IPS DF 4.7 (cell line): ENCODE data around the gene BRI3BP.

Experiments
- DNase-seq: peaks from one replicate; pipeline ENCODE4 v3.0.0-alpha.2; 2013; ENCODE audit warnings: low spot score; ENCODE audit errors: extremely low read depth

BRI3BP gene, protein sequence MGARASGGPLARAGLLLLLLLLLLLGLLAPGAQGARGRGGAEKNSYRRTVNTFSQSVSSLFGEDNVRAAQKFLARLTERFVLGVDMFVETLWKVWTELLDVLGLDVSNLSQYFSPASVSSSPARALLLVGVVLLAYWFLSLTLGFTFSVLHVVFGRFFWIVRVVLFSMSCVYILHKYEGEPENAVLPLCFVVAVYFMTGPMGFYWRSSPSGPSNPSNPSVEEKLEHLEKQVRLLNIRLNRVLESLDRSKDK

DNA sequence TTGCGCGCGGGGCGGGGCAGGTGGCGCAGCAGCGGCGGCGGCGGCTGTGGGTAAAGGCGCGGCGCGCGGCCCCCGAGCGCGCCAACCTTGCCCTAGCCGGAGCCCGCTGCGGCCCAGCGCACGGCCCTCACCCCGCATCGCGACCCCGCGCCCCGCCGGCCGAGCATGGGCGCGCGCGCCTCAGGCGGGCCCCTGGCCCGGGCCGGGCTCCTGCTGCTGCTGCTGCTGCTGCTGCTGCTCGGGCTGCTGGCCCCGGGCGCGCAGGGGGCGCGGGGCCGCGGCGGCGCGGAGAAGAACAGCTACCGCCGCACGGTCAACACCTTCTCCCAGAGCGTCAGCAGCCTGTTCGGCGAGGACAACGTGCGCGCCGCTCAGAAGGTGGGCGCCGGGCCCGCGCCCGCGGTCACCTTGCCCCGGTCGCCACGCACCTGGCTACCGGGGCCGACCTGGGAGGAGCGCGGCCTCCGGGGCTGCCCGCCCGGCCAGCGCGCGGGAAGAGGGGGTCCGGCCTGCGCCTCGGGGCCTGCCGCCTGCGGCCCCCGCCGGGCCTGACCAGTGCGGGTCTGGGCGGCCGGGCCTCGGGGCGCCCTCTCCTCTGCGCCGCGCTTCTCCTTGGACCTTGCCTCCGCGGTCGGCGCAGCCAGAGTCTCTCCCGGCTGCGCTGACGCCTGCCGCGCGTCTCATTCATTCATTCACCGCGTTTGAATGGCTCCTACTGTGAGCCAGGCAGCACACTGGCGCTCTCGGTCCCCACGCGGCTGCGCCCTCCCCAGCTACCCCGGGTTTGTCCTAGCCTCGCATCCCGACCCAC lies at the start of gene BRI3BP:
Gene BRI3BP, plus strand, starts transcription at position 20 of the 811 bp plus-strand sequence. Its CDS starts 146 bp downstream, at position 166.
- DNase-seq: no peak

DNA sequence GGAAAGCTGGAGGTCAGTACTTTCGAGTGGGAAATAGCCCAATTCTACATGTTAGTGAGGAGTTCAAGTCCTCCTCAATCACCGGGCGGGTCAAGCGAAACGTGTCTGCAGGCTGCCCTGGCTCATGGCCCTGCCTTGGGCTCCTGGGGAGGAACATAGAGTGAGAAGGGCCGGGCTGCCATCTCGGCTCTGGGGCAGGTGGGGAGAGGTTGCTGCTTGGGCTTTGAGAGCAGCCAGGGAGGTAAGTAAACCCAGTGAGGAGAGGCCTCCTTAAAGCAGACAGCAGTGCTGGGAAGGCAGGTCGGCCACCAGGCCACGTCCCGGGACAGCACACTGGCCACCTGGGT lies 47.0 kb upstream of the BRI3BP start:
- DNase-seq: no peak

DNA sequence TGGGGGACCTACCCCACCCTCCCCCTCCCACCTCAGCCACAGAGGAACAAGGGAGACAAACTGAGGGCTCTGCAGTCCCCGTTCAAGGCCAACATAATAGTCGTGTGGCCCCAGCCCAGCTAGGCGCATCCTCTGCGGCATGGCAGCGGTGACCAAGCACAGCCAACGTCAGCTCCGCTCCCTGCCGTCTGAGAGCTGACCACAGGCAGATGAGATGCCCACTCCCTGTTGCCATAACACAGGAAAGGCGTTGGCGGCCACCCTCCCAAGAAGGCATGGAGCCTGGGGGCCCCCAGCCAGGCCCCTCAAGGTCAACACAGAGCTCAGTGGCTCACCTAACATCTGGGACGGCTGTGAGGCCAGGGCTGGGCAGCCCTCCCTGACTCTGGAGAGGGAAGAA lies 46.4 kb upstream of the BRI3BP start:
- no peak for DNase-seq

DNA sequence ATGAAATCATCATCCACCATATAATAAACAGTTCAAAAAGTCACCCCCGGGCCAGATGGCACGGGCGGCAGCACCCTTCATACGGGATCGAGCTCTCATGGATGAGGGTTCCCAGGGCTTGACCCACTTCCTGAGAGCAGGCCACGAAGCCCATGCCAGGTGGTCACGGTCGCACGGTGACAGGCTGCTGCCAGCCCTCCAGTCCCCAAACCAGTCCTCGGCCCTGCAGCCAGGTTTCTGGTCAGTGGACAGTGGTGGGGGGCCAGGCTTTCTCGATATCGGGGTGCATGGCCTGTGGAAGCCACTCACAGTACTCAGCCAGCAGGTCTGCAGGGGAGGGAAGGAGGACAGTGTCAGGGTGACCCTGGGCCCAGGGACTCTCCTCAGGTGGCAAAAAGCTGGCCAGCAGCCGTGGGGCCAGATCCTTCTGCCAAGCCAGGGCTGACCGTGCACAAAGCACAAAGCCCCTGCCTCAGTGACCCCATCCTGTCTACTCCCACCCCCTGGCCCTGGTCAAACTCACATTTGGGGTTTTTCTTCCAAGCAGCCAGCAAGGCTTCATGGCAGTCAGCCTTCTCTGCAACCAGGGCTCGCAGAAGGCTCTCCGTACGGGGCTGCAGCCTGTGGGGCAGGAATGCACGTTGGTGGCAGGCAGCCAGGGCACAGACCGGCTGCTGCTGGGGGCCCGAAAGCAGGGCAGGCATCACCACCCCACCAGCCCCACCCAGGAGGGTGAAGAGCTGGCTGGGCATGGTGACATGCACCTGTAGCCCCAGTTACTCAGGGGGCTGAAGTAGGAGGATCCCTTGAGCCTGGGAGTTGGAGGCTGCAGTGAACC lies 45.7 kb upstream of the BRI3BP start:
- no peak for DNase-seq

DNA sequence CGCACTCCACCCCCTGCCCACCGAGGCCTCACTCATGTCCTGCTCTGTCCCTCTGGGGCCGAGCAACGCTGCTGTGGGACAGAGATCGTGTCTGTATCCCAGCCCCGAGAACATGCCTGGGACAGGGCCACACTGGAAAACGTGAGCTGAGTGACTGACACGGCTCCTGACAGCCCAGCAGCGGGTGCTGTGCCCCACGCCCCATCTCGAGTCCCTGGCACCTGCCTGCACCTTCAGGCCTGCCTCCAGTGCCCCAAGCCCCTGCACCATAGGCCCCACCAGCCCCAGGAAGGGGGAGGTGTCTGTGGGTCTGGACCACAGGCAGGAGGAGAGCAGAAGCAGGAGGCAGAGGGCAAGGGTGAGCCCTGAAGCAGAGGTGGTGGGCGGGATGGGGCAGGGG lies 44.4 kb upstream of the BRI3BP start:
- no peak for DNase-seq

DNA sequence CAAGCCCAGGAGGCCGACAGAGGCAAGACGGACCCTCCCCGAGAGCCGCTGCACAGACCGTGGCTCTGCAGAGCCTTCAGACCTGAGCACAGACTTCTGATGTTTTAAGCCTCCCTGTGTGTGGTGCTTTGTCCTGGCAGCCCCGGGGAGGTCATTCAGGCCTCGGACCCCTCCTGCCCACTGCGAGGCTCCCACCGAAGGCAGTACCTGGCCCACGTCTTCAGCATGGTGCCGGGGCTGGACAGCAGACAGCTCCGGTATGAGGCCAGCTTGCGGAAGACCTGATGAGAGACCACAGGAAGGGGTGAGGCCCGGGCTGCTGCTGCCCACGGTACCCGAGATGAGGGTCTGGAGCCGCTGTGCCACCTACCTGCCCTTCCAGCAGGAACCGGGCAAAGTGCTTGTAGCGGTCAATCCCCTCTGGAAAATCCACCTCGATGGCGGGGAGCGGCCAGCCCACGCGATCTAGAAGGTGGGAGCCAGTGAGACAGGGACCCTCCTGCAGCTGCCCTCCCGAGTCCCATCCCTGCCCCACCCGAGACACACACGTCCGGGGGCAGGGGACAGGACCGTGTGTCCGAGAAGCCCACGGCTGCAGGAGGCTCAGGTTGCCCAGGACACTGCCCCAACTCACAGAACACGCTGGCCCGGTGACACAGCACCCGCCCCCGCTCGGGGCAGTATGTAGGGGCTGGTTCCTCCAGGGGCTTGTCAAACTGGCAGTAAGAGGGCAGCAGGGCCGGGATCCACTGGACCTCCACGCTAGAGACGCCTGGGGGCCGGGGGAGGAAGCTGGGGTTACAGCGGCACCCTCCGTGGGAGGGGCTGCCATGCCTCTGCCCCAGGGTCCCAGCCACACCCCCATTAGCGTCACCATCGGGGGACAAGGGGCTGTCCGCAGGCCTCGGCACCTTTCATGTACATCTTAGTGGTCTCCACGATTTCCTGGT lies 43.4 kb upstream of the BRI3BP start:
- no peak for DNase-seq

DNA sequence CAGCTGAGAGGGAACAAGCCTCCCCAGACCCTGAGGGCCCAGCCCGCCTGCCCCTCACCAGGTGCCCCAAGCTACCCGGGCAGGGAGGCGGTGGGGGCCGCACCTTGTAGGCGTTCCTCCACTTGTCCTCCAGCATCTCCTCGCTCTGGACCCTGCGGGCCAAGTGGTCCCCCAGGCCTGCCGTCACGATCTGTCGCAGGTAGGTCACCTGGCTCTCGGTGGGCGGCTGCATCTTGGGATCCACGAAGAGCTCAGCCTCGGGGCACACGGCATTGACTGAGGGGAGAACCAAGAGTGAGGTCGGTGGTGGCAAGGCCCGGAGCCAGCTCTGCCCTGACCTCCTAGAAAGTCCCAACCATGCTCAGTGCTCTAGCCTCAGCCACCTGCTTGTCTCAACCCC lies 41.1 kb upstream of the BRI3BP start:
- DNase-seq: no peak

DNA sequence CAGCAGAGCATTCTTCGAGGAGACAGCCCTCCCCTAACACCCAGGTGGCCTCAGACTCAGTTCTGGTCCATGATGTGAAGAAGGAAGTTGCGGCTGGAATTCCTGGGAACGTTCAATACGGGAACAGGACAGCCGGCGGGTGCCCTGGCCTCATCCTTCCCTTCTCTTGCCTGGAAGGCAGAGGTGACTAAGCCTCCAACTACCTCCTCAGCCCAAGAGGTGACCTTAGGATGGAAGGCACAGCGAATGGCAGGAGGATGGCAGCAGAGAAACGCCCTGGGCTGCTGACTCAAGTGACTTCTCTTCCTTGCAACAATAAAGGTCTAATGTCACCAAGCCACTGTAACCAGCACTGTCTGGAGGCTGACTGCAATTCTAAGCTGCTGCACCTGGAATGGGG lies 40.6 kb upstream of the BRI3BP start:
- DNase-seq: no peak

DNA sequence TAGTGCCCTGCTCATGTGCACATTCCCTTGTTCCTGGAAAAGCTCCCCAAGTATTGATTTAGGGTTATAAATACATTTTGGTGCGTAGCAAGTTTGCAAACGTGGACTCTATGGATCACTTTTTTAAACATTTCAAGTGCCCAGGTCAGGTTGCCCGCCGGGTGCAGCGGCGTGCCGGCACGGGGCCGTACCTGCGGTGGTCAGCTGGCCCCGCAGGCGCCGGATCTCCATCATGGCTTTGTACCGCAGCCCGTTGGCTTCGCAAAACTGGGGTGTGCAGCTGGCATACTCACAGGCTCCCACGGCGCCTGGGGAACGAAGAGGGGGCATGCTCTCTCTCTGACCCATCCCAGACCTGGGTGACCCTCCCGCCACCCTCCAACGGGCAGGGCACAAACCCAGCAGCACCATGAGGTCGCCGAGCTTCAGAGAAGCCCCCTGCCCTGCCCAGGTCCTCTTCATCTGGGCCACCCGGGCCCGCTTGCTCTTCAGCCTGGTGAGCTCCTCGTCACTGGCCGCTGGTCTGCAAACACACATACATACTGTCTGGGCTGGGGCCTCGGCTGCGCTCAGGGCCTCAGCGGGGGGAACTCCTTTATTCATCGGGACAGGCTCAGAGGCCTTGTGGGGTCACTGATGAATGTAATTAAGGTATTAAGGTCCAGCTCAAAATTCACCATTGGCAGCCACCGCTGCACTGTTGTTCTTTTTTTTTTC lies 39.6 kb upstream of the BRI3BP start:
- no peak for DNase-seq

DNA sequence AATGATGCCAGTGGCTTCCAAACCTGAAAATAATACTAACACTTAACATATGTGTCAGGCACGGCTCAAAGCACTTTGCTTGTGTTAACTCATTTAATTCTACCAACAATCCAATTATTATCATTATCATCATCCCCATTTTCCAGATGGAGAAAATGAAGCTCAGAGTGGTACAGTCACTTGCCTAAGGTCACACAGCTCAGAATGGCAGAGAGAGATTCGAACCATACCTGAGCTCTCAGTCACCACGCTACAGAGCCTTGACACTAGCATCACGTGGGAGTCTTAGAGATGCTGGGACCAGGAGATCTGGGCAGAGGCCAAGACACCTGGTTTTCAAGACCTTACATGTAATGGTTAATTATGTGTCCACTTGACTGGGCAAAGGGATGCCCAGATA lies 38.7 kb upstream of the BRI3BP start:
- no peak for DNase-seq

DNA sequence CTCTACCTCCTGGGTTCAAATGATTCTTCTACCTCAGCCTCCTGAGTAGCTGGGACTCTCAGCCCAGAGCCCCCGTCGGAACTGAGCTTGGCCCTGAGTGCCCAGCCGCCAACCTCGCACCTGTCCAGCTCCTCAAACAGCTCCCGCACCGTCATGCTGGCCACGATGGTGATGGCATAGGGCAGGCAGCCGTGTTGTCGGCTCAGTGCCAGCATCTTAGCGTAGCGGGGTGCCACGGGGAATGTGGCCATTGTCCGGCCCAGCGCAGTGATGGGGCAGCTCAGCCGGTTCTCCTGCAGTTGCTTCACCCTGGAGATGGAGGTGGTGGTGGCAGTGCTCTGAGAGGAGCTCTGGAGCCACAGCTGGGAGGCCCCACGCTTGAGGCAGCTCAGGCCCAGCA lies 36.9 kb upstream of the BRI3BP start:
- no peak for DNase-seq

DNA sequence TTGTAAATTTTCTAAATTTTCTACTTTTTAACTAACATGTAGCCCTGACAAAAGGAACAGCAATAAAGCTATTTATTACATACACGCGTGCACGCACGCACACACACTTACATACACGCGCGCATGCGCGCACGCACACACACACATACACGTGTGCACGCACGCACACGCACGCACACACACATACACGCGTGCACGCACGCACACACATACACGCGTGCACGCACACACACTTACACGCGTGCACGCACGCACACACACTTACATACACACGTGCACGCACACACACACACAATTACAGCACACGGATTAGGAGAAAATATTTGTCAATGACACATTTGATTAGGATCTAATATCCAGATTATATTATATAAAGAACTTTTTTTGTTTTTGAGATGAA lies 32.4 kb upstream of the BRI3BP start:
- DNase-seq: no peak

DNA sequence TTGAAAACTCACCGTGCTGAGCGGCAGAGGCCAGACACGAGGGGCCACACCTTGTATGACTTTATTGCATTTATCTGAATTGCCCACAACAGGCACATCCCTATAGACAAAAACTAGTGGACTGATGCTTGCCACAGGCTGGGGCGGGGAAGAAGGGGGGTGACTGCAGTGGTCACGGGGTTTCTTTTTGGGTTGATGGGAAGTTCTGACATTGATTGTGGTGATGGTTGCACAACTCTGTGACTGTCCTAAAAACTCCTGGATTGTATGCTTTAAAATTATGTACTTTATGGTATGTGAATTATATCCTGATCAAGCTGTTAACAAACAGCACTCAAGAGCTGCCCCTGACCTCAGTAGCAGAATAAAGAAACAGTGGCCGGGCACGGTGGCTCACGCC lies 30.2 kb upstream of the BRI3BP start:
- DNase-seq: no peak

DNA sequence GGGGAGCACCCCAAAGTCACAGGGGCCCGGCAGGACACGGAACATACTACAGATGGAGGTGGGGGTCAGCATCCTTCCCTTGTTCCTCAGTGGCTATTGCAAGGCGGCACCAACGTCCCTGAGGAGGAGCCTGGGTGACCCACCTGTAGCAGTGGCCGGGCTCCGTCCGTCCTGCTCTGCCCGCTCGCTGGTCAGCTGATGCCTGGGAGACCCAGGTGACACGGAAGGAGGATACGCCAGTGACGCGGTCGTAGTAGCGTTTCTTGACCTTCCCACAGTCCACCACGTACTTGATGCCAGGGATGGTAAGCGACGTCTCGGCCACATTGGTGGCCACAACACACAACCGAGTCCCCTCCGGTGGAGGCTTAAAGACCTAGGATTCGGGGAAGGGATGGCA lies 29.2 kb upstream of the BRI3BP start:
- DNase-seq: no peak

DNA sequence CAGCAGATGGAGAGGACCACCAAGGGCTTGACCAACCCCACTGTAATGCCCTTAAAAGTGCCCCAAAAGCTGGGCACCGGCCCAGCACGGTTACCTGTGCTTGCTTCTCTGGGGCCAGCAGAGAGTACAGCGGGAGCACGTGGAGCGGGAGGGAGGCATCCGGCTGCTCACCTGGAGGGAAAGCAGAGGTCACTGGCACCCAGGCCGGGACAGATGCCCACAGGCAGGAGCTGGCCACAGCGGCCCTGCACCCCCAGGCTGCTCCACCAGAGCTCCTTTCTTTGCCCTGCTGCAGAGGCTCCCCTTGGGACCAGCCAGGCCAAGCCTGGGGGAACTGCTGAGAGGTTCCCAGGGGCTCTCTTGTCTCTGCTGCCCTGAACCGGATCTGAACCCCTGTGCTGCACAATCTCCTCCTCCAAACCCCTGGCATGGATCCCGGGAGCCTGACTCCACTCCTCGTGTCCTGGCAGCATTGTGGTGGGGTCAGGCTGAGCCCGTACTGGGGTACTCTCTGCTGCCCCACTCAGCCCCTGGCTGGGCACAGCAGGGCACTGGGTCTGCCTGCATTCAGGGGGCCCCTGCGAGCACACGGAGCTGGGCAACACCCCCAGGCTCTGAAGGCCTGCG lies 28.5 kb upstream of the BRI3BP start:
- no peak for DNase-seq

DNA sequence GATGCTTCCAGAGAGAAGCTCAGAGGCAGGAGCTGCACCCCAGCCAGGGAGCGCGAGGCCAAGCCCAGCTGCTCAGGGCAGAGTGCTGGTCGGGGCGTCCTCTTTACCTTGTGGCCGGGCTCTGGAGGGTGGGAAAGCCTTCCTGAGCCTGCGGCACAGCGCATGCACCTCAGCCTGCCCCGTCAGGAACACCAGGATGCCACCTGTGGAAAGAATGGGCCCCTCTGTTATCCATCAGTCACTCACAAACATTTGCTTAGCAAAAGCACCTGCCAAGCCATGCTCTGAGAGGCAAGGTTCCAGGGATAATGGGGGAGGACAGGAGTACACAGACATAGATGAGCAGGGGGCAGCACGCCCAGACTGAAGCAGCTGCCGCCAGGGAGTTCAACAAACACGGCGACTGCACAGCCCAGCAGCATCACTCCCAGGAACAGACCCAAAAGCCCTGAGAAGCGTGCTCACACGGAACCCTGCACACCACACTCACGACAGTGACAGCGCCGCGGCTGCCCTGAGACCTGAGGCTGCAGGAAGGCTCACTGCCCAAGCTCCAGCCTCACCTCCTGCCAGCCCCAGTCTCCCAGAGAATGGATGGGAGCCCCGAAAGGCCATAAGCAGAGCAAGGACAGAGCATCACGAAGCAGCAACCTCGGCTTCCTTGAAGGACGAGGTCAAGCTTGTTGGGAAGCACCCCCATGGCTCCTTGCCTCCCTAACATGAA lies 26.3 kb upstream of the BRI3BP start:
- no peak for DNase-seq

DNA sequence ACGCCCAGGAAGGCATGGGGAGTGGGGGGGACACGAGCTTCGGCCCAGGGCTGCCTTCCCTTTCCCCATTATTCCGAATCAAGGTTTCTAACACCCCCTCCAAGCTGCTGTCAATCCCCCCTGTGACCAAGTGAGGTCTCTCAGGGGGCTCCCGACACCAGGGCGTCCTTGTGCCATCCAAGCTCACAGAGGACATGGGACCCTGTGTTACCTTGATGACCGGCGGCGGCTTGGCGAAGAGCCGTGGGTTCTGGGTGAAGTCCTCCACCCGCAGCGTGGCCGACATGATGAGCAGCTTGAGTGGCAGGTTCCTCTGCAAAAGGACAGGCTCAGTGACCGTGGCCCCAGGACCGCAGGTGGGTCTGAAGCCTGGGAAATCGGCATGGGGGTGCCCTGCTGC lies 24.8 kb upstream of the BRI3BP start:
- no peak for DNase-seq

DNA sequence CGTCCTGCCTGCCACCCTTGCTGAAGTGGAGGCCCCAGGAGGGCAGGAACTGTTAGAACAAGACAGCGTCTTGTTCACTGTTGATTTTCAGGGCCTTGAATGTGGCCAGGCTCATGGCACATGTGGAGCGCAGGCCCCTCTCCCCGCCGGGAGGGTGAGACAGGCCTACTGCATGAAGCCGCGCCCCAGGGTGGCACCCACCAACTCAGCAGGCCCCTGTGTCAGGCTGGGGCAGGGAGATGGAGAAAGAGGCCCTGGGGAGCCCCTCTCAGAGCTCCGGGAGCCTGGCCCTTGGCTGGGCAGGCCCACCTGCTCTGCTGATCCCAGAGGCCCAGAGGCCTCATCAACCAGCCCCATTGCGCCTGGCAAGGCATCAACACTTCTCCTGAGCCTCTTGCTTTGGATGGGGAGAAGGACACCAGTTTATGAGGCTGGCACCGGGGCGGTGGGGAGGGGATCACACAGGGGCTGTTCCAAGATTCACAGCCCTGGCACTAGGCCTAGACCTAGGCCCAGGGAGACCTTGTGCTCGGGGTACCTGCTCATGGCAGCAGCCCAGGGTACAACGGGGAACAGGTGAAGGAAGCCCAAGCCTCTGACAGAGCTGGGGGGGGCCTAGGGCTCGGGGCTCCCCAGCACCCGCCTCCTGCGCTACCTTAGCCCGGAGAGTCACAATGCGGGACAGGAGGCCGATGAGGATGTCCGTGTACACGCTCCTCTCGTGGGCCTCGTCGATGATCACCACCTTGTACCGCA lies 22.6 kb upstream of the BRI3BP start:
- no peak for DNase-seq

DNA sequence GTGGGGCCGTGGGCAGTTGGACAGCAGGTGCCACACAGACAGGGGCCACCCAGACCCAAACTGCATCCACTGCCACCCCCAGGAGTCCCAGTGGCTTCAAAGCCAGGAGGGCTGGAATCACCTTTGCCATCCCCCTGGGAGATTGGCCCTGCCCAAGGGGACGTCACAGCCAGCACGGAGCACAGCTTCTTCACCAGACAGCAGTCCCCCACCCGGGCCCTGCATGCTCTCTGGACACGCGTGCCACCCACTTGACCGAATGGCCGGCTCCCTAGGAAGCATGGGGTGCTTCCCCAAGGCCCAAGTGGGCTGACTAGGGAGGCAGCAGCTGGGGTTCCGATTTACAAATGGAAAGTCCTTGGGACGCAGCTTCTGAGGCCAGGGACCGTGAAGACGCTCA lies 21.8 kb upstream of the BRI3BP start:
- no peak for DNase-seq
